Stimulated activated CD4-positive, alpha-beta T cell treated with anti-CD3 and anti-CD28 coated beads, TNF-alpha, amount 100 ng/mL, for 24 hours (primary cell): ENCODE results near the gene ABCA7.
A peak's percentile ranks its signal among the peaks of the same experiment; 100 is the strongest.

Experiments used
- DNase-seq, 3 experiments: peaks; one replicate each; pipeline ENCODE4 v3.0.0-alpha.2; 2020; ENCODE audit warnings: low read depth in 3 of 3

ABCA7 gene

DNA sequence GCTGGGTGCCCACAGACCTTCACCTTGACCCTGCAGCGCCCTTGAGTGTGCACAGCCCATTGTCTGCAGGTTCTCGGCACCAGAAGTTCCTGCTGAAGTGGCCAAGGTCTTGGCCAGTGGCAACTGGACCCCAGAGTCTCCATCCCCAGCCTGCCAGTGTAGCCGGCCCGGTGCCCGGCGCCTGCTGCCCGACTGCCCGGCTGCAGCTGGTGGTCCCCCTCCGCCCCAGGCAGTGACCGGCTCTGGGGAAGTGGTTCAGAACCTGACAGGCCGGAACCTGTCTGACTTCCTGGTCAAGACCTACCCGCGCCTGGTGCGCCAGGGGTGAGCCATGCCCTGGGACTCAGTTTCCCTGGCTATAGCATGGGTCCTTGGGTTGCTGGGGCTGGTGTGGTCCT is 15.1 kb downstream of the ABCA7 start:
- no peak for DNase-seq

DNA sequence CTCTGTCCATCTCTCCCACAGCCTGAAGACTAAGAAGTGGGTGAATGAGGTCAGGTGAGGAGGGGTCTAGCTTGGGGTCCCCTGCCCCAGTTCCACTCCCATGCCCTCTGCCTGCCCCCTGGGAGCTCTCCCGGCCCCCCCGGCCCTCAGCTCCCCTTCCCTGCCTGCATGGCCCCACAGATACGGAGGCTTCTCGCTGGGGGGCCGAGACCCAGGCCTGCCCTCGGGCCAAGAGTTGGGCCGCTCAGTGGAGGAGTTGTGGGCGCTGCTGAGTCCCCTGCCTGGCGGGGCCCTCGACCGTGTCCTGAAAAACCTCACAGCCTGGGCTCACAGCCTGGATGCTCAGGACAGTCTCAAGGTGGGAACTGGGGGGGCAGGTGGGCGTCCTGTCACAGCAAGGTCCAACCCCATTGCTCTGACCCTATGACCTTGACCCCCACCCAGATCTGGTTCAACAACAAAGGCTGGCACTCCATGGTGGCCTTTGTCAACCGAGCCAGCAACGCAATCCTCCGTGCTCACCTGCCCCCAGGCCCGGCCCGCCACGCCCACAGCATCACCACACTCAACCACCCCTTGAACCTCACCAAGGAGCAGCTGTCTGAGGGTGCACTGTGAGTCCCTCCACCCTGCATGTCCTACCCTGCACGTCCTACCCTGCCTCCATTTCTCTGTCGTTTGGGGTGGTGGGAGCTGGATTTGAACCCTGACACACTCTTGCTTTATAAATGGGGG is 16.1 kb downstream of the ABCA7 start:
- no peak for DNase-seq

DNA sequence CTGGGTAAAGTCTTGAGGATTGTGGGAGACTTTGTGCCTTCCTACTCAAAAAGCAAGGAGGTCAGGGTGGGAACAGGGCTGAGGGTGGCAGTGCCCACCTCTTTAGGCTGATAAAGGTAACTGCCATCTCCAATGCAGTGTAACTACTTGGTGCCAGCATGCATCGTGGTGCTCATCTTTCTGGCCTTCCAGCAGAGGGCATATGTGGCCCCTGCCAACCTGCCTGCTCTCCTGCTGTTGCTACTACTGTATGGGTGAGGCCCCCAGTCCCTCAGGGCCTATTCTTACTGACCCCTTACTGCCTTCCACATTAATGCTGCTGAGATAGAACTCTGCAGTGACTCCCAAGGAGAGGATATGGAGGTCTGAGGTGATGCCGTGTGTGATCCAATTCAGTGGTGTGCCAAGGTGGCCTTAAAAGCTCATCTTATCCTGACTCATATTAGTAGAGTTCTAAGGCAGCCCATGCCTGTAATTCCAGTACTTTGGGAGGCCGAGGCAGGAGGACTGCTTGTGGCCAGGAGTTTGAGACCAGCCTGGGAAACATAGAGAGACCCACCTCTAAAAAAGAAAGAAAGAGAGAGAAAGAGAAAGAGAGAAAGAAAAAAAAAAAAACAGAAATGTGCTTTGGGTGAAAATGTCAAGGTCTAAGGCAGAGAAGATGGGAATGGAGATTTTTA is 17.4 kb downstream of the ABCA7 start:
- DNase-seq: no peak

DNA sequence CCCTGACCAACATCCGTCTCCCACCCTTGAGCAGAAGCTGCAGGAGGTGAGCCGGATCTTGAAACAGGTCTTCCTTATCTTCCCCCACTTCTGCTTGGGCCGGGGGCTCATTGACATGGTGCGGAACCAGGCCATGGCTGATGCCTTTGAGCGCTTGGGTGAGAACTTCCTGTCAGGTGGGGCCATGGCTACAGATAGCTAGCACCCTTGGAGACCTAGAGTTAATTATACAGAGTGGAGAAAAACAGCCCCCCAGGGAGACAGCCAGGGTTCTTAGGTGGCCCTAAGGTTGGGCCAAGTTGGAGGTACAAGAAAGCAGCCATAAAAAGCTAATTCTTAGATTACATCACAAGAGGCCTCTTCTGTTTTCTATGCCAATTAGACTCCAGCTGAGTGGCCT is 18.2 kb downstream of the ABCA7 start:
- DNase-seq: no peak

DNA sequence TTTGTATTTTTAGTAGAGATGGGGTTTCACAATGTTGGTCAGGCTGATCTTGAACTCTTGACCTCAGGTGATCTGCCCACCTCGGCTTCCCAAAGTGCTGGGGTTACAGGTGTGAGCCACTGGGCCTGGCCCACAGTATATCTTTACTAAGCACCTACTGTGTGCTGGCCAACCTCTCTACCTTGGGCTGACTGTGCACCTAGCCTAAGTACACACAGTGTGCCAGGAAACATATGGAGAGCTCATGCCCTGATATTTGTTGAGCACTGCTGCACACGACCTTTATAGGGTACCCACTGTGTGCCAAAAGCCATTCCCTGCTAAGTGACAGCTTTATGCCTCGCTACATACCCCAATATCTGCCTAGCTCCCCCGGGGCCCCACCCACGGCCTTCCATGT is 20.8 kb downstream of the ABCA7 start:
- DNase-seq: no peak

DNA sequence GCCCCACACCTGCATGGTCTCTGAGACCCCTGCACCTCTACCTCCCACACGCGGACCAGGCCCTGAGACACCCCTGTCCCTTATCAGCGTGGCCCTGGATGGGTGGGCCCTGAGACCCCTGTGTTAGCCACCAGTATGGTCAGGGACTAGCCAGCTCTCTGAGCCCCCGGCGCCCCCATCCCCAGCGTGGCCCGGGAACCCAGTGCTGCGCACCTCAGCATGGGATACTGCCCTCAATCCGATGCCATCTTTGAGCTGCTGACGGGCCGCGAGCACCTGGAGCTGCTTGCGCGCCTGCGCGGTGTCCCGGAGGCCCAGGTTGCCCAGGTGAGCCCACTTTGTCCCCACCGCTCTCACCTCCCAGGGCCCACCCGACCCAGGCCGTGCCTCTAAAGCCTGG is 22.1 kb downstream of the ABCA7 start:
- DNase-seq: no peak

DNA sequence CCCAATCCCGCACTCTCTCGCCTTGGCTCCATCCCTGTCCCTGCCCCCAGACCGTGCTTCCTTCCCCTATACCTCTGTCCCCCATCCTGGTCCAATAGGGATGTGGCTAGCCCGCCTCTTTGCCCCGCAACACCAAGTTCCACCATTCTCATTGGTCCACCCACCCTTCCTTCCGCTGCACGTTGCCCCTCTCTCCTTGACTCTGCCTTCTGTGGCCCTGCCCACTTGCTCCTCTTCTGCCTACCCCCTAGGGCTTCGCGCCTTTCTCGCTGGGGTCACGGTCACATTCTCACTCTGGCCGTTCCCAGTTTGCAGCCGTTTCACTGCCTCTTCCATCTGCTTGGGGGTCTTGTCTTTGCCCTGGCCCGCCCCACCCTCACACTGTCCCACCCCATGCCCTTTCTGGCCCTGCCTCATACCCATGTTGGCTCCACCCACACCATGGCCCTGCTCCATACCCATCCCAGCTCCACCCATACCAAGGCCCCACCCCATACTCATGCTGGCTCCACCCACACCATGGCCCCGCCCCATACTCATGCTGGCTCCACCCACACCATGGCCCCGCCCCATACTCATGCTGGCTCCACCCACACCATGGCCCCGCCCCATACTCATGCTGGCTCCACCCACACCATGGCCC is 22.6 kb downstream of the ABCA7 start:
- no peak for DNase-seq

DNA sequence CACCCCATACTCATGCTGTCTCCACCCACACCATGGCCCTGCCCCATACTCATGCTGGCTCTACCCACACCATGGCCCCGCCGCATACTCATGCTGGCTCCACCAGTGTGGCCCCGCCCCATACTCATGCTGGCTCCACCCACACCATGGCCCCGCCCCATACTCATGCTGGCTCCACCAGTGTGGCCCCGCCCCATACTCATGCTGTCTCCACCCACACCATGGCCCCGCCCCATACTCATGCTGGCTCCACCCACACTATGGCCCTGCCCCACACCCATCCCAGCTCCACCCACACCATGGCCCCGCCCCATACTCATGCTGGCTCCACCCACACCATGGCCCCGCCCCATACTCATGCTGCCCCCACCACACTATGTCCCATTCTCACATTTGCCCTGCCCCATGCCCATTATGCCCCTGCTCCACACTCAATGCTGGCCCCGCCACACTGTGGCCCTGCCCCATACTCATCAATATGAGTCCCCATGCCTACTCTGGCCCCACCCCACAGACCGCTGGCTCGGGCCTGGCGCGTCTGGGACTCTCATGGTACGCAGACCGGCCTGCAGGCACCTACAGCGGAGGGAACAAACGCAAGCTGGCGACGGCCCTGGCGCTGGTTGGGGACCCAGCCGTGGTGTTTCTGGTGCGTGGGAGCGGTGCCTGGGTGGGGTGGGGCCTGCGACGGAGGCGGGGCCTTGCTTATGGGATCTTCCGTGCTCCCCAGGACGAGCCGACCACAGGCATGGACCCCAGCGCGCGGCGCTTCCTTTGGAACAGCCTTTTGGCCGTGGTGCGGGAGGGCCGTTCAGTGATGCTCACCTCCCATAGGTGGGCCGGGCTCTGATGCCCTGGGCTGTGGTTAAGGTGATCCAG is 23.4 kb downstream of the ABCA7 start:
- DNase-seq: peak in 1 of 3 experiments; percentile 62

DNA sequence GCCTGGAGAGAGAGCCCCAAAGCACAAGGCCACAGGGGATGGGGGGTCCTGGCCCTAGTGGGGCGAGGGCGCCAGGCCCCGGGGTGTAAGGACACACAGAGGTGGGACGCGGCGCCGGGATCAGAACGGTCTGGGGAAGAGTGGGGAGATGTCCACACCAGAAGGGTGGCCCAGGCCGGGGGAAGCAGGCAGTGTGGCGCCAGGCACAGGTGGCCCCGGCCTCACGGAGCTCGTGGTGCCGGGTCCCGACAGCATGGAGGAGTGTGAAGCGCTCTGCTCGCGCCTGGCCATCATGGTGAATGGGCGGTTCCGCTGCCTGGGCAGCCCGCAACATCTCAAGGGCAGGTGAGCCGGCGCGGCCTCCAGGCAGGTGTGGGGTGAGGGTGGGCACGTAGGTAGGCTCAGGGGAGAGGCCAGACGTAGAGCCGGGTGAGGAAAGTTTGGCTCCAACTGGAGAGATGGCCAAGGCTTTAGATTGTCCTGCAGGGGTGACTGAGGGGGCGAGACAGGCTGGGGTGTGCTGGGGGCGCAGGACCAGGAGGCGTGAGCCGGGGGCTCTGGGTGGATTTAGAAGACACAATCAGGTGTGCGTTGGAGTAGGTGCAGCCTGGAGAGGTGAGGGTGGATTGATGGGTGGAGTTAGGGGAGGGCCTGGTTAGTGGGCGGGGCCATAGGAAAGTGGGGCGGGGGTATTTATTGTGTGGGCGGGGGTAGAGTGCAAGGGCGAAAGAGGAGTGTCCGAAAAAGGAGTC is 24.2 kb downstream of the ABCA7 start:
- no peak for DNase-seq

DNA sequence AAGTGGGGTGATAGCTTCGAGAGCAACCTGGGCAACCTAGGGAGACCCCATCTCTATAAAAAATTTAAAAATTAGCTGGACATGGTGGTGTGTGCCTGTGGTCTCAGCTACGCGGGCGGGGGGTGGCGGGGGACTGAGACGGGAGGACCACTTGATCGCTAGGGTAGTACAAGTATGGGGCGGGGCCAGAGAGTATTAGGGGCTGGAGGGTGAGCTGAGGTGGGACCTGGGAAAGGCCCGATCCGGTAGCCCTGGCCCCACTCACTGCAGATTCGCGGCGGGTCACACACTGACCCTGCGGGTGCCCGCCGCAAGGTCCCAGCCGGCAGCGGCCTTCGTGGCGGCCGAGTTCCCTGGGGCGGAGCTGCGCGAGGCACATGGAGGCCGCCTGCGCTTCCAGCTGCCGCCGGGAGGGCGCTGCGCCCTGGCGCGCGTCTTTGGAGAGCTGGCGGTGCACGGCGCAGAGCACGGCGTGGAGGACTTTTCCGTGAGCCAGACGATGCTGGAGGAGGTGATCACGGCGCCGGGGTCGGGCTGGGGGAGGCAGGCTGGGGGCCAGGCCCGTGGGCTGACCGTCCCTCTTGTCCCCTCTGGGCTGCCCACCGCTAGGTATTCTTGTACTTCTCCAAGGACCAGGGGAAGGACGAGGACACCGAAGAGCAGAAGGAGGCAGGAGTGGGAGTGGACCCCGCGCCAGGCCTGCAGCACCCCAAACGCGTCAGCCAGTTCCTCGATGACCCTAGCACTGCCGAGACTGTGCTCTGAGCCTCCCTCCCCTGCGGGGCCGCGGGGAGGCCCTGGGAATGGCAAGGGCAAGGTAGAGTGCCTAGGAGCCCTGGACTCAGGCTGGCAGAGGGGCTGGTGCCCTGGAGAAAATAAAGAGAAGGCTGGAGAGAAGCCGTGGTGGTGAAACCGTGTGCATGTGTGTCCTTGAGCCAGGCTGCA is 25.0 kb downstream of the ABCA7 start:
- DNase-seq: peak in 2 of 3 experiments; percentile 46 to 73

DNA sequence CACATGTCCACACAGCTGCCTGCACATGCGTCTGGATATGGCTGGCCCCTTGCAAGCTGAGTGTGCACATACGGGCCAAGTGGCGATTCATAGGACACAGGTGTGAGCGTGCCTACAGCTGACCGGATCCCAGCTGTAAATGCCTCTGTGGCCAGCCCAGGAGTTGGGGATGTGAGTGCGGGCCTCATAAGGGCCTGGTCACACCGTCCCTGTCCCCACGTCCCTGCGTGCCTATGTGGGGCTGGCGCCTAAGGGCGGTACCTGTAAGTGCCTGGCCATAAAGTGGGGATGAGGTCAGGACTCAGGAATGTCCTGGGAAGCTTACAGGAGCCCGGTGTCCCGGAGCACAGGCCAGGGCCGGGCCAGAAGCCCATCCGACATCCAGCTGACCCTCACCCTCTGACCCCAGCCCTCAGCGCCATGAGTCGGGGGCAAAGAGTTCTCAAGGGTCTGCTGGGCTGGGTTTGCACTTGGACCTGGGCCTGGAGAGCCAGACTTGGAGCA is 25.8 kb downstream of the ABCA7 start:
- DNase-seq: no peak

DNA sequence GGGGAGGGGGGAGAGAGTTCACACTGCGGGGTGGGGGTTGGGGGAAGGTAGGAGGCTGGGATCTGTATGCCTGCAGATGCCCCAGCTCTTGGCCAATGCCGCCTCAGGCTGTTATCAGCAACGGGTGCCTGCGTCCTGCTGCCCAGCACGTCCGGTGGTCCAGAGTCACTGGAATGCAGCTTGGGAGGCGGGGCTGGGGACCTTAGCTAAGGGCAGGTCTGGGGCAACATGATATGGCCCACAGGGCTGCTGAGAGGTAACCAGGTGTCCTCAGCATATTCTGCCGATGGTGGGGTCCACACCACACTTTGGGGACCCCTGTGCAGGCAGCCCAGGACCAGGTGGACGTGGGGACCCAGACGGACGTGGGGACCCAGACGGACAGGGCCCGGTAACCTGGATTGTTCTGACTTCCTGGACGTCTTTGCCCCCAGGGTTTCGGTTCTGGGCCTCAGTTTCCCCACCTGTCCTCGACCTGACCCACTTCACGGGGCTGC is 26.4 kb downstream of the ABCA7 start:
- DNase-seq: no peak

DNA sequence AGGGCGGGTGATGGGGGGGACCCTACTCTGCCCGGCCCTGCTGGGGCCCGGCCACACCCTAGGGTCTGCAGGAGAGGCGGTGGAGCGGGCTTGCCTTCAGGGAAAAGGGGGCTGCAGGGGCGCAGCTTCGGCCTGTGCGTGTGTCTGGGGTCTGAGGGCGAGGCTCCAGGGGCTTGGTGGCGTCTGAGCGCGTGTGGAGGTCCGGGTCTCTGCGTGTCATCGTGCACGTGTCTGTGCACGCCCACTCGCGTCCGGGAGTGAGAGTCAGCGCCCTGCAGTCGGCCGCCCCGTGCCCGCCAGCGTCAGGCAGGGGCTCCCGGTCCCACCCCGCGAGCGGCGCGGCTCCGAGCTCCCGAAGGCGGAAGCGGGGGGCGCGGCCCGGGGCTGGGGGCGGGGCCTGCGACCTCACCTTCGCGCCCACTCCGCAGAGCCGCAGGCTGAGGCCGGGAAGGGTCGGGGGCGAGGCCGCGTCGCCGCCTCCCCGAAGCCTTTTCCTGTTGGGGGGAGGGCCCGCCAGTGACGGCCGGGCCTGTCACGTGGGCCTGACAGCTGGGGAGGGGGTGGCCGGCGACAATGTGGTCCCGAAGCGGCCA is 26.9 kb downstream of the ABCA7 start, which contains the start of gene ARHGAP45:
Gene ARHGAP45 (plus strand): TSS at position 420 of the 593 bp plus-strand sequence. CDS start 239 bp downstream, outside the sequence.
- peak; percentile 49 to 84 (median 62) for DNase-seq

DNA sequence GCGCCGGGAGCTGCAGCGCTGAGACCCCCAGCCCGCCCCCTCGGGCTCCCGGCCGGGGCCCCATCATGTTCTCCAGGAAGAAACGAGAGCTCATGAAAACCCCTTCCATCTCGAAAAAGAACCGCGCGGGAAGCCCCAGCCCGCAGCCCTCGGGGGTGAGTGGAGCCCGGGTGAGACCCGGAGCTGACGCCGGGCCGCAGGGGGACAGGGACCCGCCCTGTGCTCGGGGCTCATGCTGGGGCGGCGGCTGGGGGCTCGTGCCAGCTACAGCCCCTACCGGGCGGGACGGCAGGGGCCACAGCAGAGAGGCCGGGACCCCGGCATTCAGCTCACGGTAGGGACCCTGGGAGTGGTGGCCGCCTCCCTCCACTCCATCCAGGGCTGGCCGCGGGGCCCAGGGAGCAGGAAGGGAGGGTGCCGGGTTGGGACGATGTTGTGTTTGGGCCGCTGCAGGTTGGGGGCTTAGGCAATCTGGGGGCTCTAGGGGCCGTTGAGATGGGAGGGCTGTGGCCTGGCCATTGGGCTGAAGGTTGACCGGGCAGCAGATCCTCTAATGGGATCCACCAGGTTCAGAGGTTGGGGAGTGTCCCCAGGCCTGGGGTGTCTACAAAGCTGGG is 27.5 kb downstream of the ABCA7 start:
- no peak for DNase-seq

DNA sequence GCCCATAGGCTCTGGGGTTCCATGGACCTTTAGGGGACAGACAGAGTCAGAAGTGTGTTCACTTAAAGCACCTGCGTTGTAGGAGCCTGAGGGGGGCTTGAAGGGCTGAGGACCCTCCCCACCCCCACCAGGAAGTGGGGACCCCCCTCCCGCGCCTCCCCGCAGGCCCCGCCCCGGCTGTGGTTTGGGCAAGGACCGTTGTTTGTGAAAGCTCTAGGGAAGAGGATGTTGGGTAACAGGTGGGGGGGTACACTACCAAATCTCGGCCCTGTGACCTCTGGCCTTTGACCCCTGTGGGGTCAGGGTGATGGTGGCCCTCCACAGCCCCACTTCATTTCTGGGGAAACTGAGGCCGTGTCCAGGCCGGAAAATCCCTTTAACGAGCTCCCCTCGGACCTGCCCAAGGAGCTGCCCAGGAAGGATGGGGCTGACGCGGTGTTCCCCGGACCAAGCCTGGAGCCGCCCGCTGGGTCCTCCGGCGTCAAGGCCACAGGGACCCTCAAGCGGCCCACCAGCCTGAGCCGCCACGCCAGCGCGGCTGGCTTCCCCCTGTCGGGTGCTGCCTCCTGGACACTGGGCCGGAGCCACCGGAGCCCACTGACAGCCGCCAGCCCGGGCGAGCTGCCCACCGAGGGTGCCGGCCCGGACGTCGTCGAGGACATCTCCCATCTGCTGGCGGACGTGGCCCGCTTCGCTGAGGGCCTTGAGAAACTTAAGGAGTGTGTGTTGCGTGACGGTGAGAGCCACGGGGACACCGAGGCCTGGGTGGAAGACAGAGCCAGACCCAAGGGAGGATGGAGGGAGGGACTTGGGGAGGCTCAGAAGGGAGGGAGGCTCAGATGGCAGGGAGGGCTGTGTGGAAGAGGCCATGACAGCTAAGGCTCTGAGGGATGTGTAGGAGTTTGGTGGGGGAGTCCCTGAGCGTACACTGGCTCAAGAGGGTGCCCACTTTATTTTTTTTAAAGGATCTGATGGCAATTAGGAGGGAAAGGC is 28.4 kb downstream of the ABCA7 start:
- DNase-seq: peak in 1 of 3 experiments; percentile 58

DNA sequence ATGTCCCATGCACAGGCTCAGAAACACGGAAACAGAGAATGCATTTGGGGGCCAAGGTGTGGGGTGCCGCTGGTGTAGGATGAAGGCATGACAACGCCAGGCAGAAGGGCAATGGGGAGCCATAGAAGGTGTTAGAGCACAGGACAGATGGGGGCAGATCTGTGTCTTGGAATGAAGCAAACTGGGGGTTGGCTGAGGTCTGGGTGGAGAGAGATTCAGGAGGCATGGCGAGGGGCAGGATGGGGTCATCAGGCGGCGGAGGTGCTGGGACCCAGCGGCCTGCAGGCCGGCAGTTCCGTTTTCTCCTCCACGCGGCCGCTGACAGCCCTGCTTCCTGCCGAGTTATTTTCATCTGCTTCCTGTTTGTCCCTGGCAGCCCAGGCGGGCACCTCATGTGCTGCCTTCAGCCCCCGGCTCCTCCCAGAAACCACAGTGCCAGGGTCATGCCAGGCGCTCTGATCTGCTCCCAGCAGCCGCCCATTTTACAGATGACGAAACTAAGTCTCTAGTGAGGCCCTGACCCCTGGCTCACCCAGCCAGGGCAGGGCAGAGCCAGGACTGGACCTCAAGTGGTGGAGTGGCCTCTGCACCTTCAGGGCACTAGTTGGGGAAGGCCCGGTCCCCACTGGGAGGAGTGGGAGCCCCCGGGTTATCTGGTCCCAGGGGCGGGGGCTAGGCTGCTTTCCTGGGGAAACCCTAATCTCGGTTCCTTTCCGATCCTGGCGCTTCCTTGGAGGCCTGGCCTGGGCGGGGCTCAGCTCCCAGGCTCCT is 29.3 kb downstream of the ABCA7 start:
- peak in 1 of 3 experiments; percentile 61 for DNase-seq

DNA sequence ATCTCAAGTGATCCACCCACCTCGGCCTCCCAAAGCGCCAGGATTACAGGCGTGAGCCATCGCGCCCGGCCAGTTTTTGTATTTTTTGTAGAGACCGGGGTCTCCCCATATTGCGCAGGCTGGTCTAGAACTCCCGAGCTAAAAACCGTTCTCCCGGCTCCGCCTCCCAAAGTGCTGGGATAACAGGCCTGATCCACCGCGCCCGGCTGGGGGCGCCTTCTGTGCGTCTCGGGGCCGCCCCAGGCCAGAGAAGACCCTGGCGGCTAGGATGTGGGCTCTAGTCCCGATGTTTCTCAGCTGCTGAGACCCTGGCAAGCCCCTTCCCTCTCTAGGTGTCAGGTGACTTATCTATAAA is 30.6 kb downstream of the ABCA7 start:
- no peak for DNase-seq
